ENCODE data around the gene TMCO4.

The TMCO4 gene

DNA sequence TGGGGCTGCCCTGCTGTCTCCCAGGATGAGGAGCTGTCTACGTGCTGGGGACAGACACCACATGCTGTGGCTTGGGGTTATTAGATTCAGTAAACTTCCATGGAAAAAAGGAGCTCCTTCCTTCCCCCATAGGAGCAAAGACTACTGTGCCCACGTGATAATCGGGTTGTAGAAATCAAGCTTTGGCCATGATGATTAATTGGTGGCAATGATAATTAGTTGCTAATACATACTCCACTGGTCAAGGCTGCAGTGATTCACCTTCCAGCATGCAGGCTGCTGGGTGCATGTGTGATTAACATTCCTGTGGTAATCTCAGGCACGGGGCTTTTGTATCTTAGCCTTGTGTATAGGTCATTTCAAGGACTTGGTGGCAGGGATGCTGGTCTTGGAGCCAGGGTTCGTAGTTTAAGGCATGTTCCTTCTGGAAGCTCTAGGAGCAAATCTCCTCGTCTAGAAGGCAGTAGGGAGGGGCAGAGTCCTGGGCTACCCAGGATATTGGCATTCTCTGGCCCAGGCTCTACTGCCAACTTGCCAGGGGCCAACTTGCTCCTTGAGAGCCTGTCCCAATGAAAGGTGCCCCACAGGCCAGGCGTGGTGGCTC, 41.4 kb downstream of the TMCO4 start:
- H3K9me3 ChIP-seq (ENCODE audit: severe bottlenecking) = no peaks in the 10 kb centered on the region
- ATAC-seq (ENCODE audit: low read depth) (peak; percentile 76), DNase-seq (ENCODE audit: low spot score) (no peak)
- H3K4me1 ChIP-seq (ENCODE audit: insufficient read depth, poor library complexity, severe bottlenecking) = peaks cover 7% of the 10 kb centered on the region
- no peak overlapping the region for H3K4me3 ChIP-seq (ENCODE audit: severe bottlenecking)
- 0 out of 2 replicates have a peak, but pooled peaks cover 5% of the 10 kb centered on the region for H3K36me3 ChIP-seq (ENCODE audit: low read depth)
- TF ChIP-seq, protein P1, sequence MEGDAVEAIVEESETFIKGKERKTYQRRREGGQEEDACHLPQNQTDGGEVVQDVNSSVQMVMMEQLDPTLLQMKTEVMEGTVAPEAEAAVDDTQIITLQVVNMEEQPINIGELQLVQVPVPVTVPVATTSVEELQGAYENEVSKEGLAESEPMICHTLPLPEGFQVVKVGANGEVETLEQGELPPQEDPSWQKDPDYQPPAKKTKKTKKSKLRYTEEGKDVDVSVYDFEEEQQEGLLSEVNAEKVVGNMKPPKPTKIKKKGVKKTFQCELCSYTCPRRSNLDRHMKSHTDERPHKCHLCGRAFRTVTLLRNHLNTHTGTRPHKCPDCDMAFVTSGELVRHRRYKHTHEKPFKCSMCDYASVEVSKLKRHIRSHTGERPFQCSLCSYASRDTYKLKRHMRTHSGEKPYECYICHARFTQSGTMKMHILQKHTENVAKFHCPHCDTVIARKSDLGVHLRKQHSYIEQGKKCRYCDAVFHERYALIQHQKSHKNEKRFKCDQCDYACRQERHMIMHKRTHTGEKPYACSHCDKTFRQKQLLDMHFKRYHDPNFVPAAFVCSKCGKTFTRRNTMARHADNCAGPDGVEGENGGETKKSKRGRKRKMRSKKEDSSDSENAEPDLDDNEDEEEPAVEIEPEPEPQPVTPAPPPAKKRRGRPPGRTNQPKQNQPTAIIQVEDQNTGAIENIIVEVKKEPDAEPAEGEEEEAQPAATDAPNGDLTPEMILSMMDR (IDR thresholded peaks at IDR 0.05; ENCODE audit: poor library complexity, severe bottlenecking) = no peak
- no peaks in the 10 kb centered on the region for H3K27me3 ChIP-seq (ENCODE audit: insufficient read depth, poor library complexity, severe bottlenecking)
- no peak overlapping the region for H3K27ac ChIP-seq (ENCODE audit: poor library complexity, severe bottlenecking)

DNA sequence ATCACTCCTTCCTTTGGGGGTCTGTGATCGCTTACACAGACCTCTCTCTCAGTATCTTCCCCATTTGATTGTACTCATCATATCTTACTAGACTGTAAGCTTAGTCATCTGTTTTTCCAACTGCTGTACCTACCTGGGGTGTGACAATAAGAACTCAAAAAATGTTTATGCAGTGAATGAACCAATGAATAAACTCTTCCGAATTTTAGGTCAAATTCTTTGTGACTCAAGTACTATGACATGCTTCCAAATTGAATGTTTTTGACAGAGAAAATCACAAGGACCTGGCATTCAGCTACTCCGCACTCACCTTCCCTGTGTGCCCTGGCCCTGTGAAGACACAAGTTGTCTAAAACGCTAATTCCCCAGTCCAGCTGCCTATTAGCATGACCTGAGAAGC, 42.1 kb downstream of the TMCO4 start:
- H3K27ac ChIP-seq (ENCODE audit: poor library complexity, severe bottlenecking) = no peak overlapping the region
- H3K36me3 ChIP-seq (ENCODE audit: low read depth) = 0 out of 2 replicates have a peak, but pooled peaks cover 5% of the 10 kb centered on the region
- H3K4me1 ChIP-seq (ENCODE audit: insufficient read depth, poor library complexity, severe bottlenecking) = peaks cover 7% of the 10 kb centered on the region
- TF ChIP-seq, protein P1 (IDR thresholded peaks at IDR 0.05; ENCODE audit: poor library complexity, severe bottlenecking) = no peak
- H3K4me3 ChIP-seq (ENCODE audit: severe bottlenecking) = no peak overlapping the region
- H3K27me3 ChIP-seq (ENCODE audit: insufficient read depth, poor library complexity, severe bottlenecking) = no peaks in the 10 kb centered on the region
- ATAC-seq (ENCODE audit: low read depth) = no peak
- no peaks in the 10 kb centered on the region for H3K9me3 ChIP-seq (ENCODE audit: severe bottlenecking)
- DNase-seq (ENCODE audit: low spot score) = no peak

DNA sequence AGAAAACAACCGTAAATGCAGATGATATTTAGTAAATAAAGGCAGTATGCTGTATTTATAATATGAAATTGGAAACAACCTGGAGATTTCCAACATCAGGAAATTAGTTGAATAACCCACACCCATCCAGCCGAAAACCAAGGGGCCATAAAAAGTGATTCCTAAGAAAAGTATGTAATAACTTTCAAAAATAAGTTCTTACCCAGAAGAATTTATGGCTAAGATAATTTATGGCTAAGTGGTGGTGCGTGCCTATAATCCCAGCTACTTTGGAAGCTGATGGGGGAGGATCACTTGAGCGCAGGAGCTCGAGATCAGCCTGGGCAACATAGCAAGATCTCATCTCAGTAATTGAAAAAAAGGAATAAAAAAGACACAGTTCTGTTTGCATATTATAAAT, 43.2 kb downstream of the TMCO4 start:
- Histone ChIP-seq H3K27ac (ENCODE audit: poor library complexity, severe bottlenecking) (no peak overlapping the region), H3K27me3 (ENCODE audit: insufficient read depth, poor library complexity, severe bottlenecking) (no peaks in the 10 kb centered on the region), H3K4me3 (ENCODE audit: severe bottlenecking) (no peak overlapping the region), H3K9me3 (ENCODE audit: severe bottlenecking) (no peaks in the 10 kb centered on the region), H3K36me3 (ENCODE audit: low read depth) (0 out of 2 replicates have a peak, but pooled peaks cover 5% of the 10 kb centered on the region), H3K4me1 (ENCODE audit: insufficient read depth, poor library complexity, severe bottlenecking) (peaks cover 7% of the 10 kb centered on the region)
- ATAC-seq (ENCODE audit: low read depth) = no peak
- TF ChIP-seq, protein P1 (IDR thresholded peaks at IDR 0.05; ENCODE audit: poor library complexity, severe bottlenecking) = no peak
- DNase-seq (ENCODE audit: low spot score) = no peak

DNA sequence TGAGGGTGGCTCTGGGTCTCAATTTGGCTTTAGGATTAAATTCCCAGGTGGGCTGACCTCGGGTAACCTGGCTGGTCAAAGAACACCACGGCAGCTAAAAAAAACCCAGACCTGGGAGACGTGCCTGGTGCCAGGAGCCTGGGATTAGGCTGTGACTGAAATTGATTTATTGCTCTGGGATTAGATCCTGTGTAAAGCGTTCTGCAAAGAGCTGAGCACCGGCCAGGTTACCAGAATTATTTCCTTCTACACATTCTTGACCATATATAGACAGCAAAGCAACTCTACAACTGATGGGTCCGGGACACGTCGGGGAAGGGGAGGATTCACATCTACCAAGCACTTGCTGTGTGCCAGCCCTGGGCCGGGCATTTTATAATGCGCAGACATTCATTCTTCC, 45.2 kb downstream of the TMCO4 start:
- no peak overlapping the region for H3K27ac ChIP-seq (ENCODE audit: poor library complexity, severe bottlenecking)
- DNase-seq (ENCODE audit: low spot score) (no peak), ATAC-seq (ENCODE audit: low read depth) (peak; percentile 69)
- H3K9me3 ChIP-seq (ENCODE audit: severe bottlenecking) = no peaks in the 10 kb centered on the region
- H3K4me3 ChIP-seq (ENCODE audit: severe bottlenecking) = no peak overlapping the region
- peaks cover 7% of the 10 kb centered on the region for H3K4me1 ChIP-seq (ENCODE audit: insufficient read depth, poor library complexity, severe bottlenecking)
- TF ChIP-seq, protein P1 (IDR thresholded peaks at IDR 0.05; ENCODE audit: poor library complexity, severe bottlenecking) = no peak
- H3K36me3 ChIP-seq (ENCODE audit: low read depth) = 0 out of 2 replicates have a peak, but pooled peaks cover 5% of the 10 kb centered on the region
- H3K27me3 ChIP-seq (ENCODE audit: insufficient read depth, poor library complexity, severe bottlenecking) = no peaks in the 10 kb centered on the region

DNA sequence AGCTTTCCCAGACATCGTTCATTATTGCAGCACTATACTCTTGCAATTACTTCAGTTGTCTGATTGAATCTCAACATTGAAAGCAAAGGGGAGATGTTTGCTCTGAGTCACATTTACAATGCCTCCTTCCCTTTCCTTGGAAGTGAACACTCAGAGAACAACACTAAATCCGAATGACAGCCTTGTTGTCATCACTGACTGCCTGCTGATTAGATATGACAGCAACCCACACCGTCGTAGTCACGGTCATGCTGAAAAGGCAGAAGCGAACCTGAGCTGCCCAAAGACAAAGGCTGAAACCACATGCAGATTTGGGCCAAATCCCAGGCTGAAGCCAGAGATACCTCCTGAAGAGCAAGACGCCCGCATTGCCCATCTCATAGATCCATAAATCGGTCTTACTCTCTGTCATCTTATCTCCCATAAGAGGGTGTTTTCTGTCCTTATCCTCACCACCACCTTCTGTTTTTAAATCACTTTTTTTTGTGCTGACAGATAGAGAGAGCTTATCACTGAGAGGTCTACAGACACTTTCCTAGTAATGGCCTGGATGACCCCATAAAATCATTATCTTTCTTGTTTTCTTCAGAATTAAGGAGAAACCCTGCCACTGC, 47.5 kb downstream of the TMCO4 start:
- H3K27me3 ChIP-seq (ENCODE audit: insufficient read depth, poor library complexity, severe bottlenecking) = no peaks in the 10 kb centered on the region
- H3K4me3 ChIP-seq (ENCODE audit: severe bottlenecking) = no peak overlapping the region
- TF ChIP-seq, protein P1 (IDR thresholded peaks at IDR 0.05; ENCODE audit: poor library complexity, severe bottlenecking) = no peak
- H3K27ac ChIP-seq (ENCODE audit: poor library complexity, severe bottlenecking) = no peak overlapping the region
- H3K4me1 ChIP-seq (ENCODE audit: insufficient read depth, poor library complexity, severe bottlenecking) = no peaks in the 10 kb centered on the region
- no peak for ATAC-seq (ENCODE audit: low read depth)
- no peaks in the 10 kb centered on the region for H3K9me3 ChIP-seq (ENCODE audit: severe bottlenecking)
- no peak for DNase-seq (ENCODE audit: low spot score)
- H3K36me3 ChIP-seq (ENCODE audit: low read depth) = 0 out of 2 replicates have a peak, but pooled peaks cover 5% of the 10 kb centered on the region

Measured in RWPE2 (cell line).